ENCODE measurements around the gene SLC25A10. TPM values are rescaled to one million over a fixed set of nuclear protein-coding genes. Genes with fewer than 3 reads are reported as not detected.

The SLC25A10 gene
- total and polyA plus RNA-seq, 9 donors = 0.12 to 9.8 (median 7.9) TPM

GRCh38 chr17:81701288-81702071 is 10.6 kb upstream of the SLC25A10 start:
- DNase-seq = no peak
- Histone ChIP-seq H3K9me3 (no peaks in the 10 kb centered on the region), H3K4me3 (peak overlapping the region; percentile 77), H3K27ac (no peak overlapping the region), H3K4me1 (ENCODE audit: insufficient read depth) (peaks cover 6% of the 10 kb centered on the region), H3K27me3 (no peaks in the 10 kb centered on the region), H3K36me3 (no peaks in the 10 kb centered on the region)
- TF ChIP-seq EP300 (IDR thresholded peaks at IDR 0.05) (no peak), POLR2A (IDR thresholded peaks at IDR 0.05) (no peak), CTCF (IDR thresholded peaks at IDR 0.05) (no peak)
- 57 to 66% (median 62%) methylated on average over 17 to 23 of the region's 23 CpGs for WGBS, 3 donors
- intact Hi-C loops (cut with DNase I) = no loop called here

DNA sequence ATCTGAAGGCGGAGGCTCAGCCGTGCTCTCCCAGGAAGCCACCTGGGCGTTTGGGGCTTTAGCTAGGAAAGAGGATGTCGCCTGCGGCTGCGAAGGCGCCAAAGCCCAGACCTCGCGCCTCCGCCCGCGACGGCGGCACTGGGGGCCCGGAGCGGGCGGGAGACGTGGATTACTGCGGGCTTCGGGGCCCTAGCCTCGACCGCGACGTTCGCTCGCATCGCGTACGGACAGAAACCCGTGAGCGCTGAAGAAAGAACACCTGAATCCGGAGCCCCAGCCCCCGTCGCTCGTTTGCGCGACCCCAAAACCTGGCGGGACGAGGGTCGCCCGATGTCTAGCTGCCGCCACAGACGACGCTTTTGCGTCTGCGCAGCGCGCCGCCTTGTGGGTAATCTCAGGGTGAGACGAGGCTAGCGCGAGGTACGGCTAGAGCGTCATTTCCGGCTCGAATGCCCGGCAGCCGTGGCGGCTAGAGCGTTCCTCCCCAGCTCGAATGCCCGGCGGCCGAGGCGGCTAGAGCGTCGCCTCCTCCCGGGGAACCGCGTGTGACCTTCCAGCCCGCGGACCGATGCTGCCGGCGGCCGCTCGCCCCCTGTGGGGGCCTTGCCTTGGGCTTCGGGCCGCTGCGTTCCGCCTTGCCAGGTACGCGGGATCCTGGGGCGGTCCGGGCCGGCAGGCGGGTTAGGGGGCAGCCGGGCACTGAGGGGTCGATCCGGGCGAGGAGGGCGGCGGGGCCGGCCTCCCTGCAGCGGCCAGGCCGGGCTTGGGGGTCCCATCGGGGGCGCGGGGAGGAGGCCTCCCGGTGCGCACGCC is 8.9 kb upstream of the SLC25A10 start, which contains the start of gene MRPL12:
MRPL12 (plus strand) TSS at position 434 of the 813 bp plus-strand sequence; CDS start at position 569, 135 bp downstream.
- DNase-seq = peak; percentile 90 to 95 (median 92)
- WGBS, 3 donors = 0% methylated on average over 66 to 102 of the region's 102 CpGs
- peak within 1 kb of the TSS; percentile 77 for H3K4me3 ChIP-seq
- no peaks in the 10 kb centered on the region for H3K9me3 ChIP-seq
- intact Hi-C loops (cut with DNase I) = no loop called here
- H3K27ac ChIP-seq = peak within 1 kb of the TSS; percentile 79 to 90
- peaks cover 6% of the 10 kb centered on the region for H3K4me1 ChIP-seq (ENCODE audit: insufficient read depth)
- H3K27me3 ChIP-seq = no peaks in the 10 kb centered on the region
- H3K36me3 ChIP-seq = no peaks in the 10 kb centered on the region
- TF ChIP-seq EP300 (IDR thresholded peaks at IDR 0.05) (no peak), CTCF (IDR thresholded peaks at IDR 0.05) (peak; percentile 28 to 66 (median 43)), POLR2A (IDR thresholded peaks at IDR 0.05) (peak; percentile 88)

- no peaks in the 10 kb centered on the region for H3K36me3 ChIP-seq
These were observed 8.1 kb upstream of the SLC25A10 start for GRCh38 chr17:81703747-81704654.

More at GRCh38 chr17:81703747-81704654, 8.1 kb upstream of the SLC25A10 start:
- 21 to 25% (median 24%) methylated on average over 27 of the region's 27 CpGs for WGBS, 3 donors
- no peak for DNase-seq
- H3K4me3 ChIP-seq = peak overlapping the region; percentile 77
- no peaks in the 10 kb centered on the region for H3K9me3 ChIP-seq
- no peaks in the 10 kb centered on the region for H3K27me3 ChIP-seq
- H3K27ac ChIP-seq = peak overlapping the region; percentile 79 to 90
- peaks cover 6% of the 10 kb centered on the region for H3K4me1 ChIP-seq (ENCODE audit: insufficient read depth)
- TF ChIP-seq CTCF (IDR thresholded peaks at IDR 0.05) (no peak), POLR2A (IDR thresholded peaks at IDR 0.05) (no peak), EP300 (IDR thresholded peaks at IDR 0.05) (no peak)
- intact Hi-C loops (cut with DNase I) = no loop called here
